GM18526 (cell line): Measurements from ENCODE around the gene ANKRD6.

ENCODE experiments used
- POLR2A ChIP-seq: IDR thresholded peaks from 3 replicates; pipeline ENCODE4 v1.6.1; 2011; ENCODE audit not compliant: insufficient read length; ENCODE audit errors: extremely low read depth

ANKRD6 gene

DNA sequence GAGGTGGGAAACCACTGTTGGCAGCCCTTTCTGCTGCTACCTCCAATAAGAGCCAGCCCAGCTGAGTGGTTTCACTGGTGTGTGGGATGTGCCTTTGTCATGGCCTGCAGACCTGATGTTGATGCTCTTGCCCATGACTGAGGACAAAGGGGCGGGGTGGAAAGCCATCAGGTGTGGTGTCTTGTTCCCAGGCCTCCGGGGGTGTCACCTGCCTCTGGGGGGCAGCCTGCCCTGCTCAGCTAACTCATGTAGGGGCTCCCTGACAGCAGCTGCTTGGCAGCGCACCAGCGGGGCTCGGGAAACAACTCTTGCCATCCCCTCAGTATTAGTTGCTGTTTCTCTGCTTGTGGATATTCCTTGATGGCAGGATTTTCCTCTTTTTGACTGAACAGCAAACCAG, 114.3 kb downstream of the ANKRD6 start:
- TF ChIP-seq POLR2A = no peak

DNA sequence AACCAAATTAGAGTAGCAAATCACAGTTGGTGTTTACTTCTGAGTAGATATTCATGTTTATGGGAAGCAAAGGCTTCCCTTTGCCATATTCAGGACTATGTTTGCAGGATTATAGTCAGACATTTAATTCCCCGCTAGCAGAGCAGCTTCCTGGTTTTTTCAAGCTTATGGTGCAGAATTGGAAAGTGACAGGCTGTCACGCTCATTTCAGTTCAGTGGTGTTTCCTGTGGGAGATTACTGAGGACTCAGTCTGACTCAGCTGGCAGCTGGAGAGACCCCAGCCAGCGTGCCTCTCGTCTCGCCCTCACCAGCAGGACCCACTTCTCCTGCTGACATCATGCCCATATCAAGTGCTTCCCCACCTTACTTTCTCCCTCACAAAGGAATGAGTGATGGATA, 120.5 kb downstream of the ANKRD6 start:
- no peak for TF ChIP-seq POLR2A

DNA sequence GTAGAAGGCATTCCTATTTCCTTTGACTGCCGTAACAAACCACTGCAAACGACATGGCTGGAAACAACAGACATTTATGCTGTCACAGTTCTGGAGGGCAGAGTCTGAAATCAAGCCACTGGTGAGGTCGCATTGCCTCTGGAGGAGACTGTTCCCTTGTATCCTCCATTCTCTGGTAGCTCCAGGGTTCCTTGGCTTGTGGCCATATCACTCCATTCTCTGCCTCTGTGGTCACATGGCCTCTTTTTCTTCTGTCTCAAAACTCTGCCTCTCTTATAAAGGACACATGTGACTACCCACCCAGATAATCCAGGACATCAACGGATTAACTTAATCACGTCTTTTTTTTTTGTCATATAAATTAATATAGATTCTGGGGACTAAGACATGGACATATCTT, 121.2 kb downstream of the ANKRD6 start:
- TF ChIP-seq POLR2A = no peak

DNA sequence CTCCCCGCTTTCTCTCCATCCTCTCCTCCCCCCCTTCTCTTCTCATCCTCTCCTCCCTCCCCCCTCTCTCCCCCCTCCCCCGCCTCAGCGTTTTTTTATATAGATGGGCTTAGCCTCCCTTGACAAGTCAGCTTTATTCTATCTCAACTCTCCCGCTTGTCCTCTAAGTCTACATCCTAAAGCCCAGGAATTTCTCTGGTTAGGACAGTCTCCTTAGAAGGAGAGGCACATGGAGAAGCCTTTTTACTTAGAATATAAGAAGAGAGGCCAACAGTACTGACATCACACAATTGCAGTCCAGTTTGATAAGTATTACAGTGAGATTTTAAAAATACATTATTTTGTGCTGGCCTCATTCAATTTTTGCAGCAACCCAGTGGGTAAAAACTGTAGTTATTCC, 122.1 kb downstream of the ANKRD6 start:
- no peak for TF ChIP-seq POLR2A

DNA sequence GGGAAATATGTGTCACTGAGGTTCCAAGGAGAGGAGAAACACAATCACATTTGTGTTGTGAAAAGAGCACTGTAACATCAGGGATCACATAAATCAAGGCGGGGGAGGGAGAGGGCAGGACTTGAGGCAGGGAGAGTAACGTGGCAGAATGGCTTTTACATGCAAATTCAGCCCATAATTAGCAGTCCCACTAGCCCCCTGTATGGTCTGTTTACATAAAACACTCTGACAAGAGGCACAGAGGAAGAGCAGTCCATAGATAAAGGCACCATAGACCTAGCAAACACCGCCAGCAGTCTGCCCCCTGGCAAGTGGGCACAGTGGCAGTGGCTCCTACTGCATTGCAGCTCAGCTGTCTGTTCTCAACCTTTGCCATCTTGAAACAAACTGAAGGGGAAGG, 122.9 kb downstream of the ANKRD6 start:
- no peak for TF ChIP-seq POLR2A

DNA sequence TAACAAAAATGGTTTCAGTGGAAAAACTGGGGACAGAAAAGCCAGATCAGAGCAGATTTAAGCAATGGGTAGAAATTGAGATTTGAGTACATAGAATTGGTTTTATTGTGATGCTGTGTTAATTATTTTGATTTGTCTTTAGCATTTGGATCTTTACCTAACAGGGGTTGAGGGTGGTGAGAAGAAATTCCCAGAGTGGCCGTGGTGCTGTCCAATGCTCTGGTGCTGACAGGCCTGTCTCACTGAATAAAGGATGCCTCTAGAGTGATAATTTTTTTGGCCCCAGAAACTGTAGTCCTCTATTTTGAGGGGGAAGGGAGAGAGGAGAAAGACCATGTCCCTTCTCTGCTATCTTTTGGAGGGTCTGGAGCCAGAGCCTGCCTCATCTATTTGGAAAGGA, 126.5 kb downstream of the ANKRD6 start:
- no peak for TF ChIP-seq POLR2A

DNA sequence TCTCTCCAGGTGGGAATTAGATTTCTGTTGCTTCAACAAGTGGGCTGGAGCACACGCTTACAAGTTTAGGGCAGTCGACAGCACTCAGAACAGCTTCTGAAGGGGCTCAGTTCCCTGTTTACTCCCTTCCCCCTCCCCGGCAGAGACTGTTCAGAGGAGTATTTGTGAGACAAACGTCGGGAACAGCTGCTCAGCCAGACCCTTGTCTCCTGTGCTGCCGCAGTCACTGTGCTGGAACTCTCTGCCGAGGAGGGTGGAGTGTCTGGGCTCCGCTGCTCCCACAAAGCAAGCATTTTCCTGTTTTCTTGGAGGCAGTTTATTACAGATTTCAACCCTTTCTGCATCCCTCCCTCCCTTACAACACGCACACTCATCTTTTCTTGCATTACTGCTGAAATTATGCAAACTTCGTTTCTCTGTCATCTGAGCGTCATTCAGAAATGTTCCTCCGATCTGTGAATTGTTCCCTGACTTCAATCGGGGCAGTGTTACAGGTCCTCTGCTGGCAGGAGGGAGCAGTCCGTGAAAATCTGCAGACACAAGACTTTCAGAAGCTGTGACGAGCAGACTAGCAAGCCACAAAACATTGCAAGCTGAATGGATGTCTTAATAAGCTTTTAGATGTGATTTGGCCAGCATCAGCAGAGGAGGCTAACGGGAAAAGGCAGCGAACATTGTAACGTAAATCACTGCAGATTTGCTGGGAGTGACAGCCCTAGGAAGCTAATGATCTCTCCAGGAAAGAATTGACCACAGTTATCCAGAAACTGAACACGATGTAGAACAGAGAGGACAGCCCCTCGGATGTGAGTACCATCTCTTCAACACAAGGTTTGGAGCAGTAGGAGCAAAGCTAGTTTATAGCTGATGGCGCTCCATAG, 129.4 kb downstream of the ANKRD6 start:
- no peak for TF ChIP-seq POLR2A

DNA sequence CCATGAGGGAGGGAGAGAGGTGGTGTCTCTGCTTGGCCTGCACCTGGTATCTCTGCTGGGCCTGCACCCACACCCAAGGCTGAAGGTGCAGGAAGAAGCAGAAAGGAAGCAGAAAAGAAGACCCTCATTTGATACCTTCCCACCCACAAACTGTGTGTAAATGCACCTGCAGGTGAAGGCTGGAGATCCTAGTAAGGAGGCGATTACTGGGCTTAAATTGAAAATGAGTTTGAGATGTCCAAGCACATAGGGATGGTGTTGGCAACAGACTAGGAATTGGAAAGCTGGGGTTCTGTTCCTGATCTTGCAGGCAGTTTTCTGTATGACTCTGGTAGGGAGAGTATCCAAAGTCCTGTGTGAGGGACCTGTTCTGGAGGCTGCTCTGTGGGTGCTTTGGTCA, 130.9 kb downstream of the ANKRD6 start:
- TF ChIP-seq POLR2A = no peak

DNA sequence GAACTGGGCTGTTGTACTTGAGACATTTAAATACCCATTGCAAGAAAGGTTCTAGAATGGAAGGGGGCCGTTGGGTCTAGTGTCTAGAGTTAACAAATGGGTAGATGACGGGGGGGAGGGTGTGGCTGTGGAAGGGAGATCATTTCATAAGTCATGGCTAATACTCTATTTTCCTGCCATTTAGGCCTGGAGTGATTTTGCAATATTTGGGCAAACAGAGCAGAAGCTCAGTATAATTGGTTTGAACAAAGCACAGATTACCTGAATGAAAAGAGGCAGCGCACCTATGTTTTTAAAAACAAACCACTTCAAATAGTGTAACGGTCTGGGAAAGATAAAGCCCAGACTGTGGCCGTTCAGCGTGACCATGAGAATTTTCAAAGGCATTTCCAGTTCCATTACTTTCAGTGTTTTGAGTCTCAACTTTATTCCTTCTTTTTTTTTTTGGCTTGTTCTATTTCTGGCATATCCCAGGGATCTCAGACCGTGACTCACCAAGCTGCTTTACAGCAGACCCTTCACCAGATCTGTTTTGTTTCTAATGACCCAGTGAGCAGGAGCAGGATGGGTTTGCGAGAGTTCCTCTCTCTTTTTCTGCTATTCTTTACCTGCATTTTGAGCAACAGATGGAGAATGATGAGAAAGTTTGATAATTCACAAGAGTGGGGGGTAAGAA, 131.9 kb downstream of the ANKRD6 start:
- TF ChIP-seq POLR2A = no peak

DNA sequence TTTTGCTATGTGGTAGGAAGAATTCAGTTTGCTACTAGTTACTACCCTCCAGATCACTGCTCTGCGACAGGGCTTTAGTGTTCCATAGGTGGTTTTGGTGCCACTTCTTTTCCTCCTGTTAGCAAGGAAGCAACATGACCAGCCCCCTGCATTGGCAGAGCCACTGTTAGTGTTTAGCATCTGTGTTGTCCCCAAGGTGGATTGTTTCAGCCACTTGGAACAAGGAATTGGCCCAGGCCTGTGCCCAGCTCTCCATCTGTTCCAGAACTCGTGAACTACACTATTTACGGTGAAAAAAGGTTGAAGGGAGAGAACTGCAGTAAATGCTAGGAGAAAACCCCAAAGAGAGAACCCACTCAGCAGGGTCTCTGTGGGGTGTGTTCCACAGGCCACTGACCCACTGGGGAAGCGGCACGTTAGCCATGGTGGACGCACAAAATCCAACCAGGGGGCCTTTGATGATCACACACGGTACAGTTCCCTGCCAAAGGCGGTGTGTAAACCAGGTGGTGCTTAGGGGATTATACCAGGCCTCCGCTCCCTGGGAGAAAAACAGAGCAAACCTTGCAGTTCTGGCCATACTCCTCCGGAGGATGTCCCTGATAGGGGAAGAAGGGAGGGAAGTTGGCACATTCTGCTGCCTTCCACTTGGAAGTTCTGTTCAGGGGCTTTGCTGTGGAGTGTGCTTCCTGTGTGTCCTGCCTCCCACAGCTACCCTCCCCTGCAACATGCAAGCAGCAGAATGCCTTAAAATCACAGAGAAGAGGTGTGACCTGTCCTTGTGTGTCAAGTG, 133.3 kb downstream of the ANKRD6 start:
- no peak for TF ChIP-seq POLR2A

DNA sequence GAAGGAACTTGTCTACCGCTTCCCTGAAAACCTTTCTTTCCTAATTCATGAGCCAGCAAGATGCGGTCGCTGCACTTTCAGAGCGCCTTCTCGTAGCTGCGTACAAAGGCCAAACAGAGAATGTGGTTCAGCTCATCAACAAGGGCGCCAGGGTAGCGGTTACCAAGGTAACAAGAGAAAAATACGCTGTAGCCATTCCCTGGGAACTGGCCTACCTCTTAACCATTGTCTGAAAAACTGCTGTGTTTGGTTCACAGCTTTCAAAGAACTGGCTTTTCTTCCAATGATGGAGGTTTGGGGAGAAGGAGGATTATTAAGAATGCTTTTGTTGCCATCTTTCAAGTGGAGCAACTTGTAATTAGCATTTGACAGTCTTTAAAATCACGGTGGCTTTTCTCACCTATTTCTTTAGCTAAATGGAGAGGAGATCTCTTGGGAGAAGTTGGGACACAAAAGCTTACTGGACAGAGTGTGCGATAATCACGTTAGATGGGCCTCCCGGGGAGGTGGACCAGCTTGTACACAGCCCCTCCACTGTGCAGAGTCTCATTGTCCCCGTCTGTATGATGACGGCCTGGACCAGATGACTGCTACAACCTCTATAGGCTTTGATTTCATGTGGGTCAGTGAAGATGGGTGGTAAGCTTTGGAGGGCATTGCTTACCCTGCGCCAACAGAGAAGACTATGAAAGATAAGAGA, 134.1 kb downstream of the ANKRD6 start:
- no peak for TF ChIP-seq POLR2A

DNA sequence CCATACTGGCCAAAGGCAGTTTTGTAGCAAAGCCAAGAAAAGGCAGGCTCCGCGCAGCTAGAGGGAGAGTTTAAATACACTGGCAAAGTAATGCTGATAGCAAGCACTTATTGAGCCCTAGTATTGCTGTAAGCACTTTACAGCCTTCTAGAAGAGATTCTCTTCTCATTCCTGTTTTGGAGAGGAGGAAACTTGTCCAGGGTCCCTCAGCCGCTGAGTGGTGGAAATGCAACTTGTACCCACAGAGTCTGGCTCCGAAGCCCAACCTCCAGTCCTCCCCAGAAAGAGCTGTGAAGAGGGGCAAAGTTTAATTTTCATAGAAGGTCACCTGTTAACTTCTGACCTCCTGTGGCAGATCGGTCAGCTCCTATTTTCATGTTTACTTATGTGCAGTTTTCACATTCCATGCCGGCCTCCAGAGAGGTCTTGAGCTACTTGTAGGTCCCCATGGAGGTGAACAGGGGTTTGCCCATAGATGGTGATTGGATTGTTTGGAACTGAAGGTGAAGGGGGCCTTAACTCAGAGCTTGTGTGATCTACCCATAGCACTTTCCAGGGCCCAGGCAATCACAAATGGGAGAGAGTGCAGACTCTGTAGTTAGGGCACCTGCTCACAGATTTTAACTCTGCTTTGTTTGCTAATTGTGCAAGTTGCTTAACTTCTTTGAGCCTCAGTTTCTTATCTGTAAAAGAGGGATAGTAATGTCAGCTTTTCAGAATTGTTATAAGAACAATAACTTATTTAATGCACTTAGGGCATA, 134.9 kb downstream of the ANKRD6 start:
- no peak for TF ChIP-seq POLR2A

DNA sequence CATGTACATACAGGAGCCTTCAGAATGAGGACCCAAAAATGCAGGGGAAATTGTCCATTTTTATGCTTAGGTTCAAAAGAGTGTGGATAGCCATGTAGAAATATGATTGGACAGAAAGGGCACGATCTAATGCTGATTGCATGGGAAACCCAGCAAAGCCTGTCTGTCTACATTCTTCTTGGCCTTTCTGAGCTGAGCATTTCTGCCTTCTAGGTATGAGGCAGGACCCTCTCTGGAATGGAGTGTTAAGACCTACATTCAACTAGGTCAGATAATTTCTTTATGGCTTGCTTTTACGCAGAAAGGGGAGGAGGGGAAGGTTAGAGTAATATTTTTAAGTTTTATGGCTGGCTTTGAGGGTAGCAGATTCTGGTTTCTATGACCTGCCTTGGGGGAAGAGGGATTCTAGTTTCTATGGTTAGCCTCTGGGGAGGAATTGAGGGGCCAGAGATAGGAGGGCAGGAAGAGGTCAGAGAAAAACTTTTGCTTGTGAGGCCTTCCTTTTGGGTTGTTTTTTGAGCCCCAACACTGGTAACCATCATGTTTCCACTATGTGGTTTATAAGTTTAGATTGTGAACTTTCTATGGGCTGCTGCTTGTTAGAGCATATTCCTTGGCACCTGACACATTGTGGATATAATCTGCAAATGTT, 142.1 kb downstream of the ANKRD6 start:
- TF ChIP-seq POLR2A = no peak

DNA sequence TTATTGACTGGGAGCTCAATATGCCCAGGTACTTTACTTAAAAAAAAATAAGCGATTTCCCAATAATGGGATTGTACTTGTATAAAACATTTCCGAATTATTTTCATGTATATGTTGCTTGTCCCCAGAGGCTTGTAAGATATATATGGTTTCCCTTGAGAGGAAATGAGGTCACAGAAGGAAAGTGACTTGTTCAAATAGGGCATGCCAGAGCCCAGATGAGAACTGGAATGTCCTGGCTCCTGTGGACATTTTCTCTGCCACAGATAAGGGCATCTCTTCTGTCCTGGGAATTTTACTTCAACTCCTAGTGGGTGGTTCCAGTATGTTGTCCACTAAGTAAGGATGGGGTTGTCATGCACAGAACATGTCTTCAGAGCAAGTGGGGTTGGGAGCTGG, 142.6 kb downstream of the ANKRD6 start:
- TF ChIP-seq POLR2A = no peak

DNA sequence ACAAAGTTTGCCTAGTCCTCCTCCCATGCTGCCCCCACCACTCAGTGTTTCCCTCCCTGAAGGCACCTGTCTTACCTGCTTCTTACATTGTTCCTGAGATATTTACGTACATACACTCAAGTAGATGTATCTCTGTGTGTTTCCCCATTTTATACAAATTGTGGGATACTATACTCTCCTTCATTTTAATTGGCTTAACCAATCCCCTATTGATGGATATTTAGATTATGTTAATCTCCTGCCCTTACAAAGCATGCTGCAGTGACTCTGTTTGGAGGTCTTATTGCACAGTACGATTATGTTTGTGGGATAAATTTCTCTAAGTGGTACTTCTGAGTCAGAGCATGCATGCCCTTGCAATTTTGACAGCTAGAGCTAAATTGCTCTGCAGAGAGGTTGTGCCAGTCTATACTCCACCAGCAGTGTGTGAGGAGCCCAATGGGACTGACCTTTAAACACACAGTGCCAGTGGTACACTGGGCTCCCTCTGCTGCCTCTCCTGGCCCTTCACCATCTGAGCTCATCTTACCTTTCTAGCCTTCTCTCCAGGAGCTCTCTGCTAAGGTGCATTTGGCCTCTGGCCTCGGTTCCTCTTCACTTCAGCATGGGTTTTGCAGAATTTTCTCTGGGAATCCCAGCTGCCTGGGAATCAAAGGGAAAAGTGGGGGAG, 148.2 kb downstream of the ANKRD6 start:
- TF ChIP-seq POLR2A = no peak
